ENCODE measurements around the gene MAP3K14. TPM values are rescaled to one million over a fixed set of nuclear protein-coding genes. Genes with fewer than 3 reads are reported as not detected.

The MAP3K14 gene
- total RNA-seq, 1 donor from 2014 or later = 0.34 TPM

- no peak for TF ChIP-seq EZH2phosphoT487 (IDR thresholded peaks at IDR 0.05)
- TF ChIP-seq CTCF (IDR thresholded peaks at IDR 0.05) = no peak
- TF ChIP-seq EZH2 (IDR thresholded peaks at IDR 0.05) = no peak
- Histone ChIP-seq H3K4me3 (no peak overlapping the region), H3K9me3 (ENCODE audit: low read depth) (no peaks in the 10 kb centered on the region), H3F3A (ENCODE audit: low read depth) (peaks cover 33% of the 10 kb centered on the region), H3K27me3 (peaks cover 27% of the 10 kb centered on the region), H2AFZ (replicated peaks) (no peak overlapping the region), H3K4me2 (no peak overlapping the region), H3K4me1 (peaks cover 9% of the 10 kb centered on the region), H3K36me3 (no peaks in the 10 kb centered on the region), H3K27ac (no peak overlapping the region), H4K20me1 (ENCODE audit: low read depth) (no peaks in the 10 kb centered on the region), H3K79me2 (ENCODE audit: low read depth) (no peaks in the 10 kb centered on the region), H3K9ac (no peak overlapping the region)
- peak overlapping the region; percentile 7 for H3K27ac Mint-ChIP-seq
- H3K9me3 Mint-ChIP-seq = no peaks in the 10 kb centered on the region
- H3K27me3 Mint-ChIP-seq (ENCODE audit: insufficient read depth, low read depth) = peaks cover 35% of the 10 kb centered on the region
- peak overlapping the region; percentile 59 for H3K4me3 Mint-ChIP-seq
- H3K36me3 Mint-ChIP-seq = no peaks in the 10 kb centered on the region
- no peak for DNase-seq (ENCODE audit: low spot score)
- H3K4me1 Mint-ChIP-seq = peaks cover 12% of the 10 kb centered on the region
Observed at GRCh38 chr17:45238155-45238774, 78.6 kb downstream of the MAP3K14 start.

GRCh38 chr17:45237686-45238085 lies 79.1 kb downstream of the MAP3K14 start:
- no peaks in the 10 kb centered on the region for H3K9me3 ChIP-seq (ENCODE audit: low read depth)
- Mint-ChIP-seq H3K9me3 (no peaks in the 10 kb centered on the region), H3K4me1 (peaks cover 12% of the 10 kb centered on the region), H3K36me3 (no peaks in the 10 kb centered on the region), H3K27me3 (ENCODE audit: insufficient read depth, low read depth) (peaks cover 33% of the 10 kb centered on the region), H3K27ac (no peak overlapping the region), H3K4me3 (no peak overlapping the region)
- no peaks in the 10 kb centered on the region for H3K79me2 ChIP-seq (ENCODE audit: low read depth)
- H4K20me1 ChIP-seq (ENCODE audit: low read depth) = no peaks in the 10 kb centered on the region
- no peak overlapping the region for H3K4me3 ChIP-seq
- peaks cover 9% of the 10 kb centered on the region for H3K4me1 ChIP-seq
- no peak for DNase-seq (ENCODE audit: low spot score)
- H3K36me3 ChIP-seq = no peaks in the 10 kb centered on the region
- H3K9ac ChIP-seq = no peak overlapping the region
- peaks cover 27% of the 10 kb centered on the region for H3F3A ChIP-seq (ENCODE audit: low read depth)
- TF ChIP-seq EZH2 (IDR thresholded peaks at IDR 0.05) (no peak), CTCF (IDR thresholded peaks at IDR 0.05) (no peak), EZH2phosphoT487 (IDR thresholded peaks at IDR 0.05) (no peak)
- no peak overlapping the region for H2AFZ ChIP-seq (replicated peaks)
- H3K4me2 ChIP-seq = no peak overlapping the region
- H3K27ac ChIP-seq = no peak overlapping the region
- peaks cover 27% of the 10 kb centered on the region for H3K27me3 ChIP-seq

GRCh38 chr17:45236282-45236606 lies 80.6 kb downstream of the MAP3K14 start:
- Histone ChIP-seq H3K27me3 (peaks cover 24% of the 10 kb centered on the region), H3K27ac (no peak overlapping the region), H3K4me2 (no peak overlapping the region), H3K9ac (no peak overlapping the region), H2AFZ (replicated peaks) (no peak overlapping the region), H3K4me1 (peaks cover 12% of the 10 kb centered on the region), H3F3A (ENCODE audit: low read depth) (peaks cover 15% of the 10 kb centered on the region), H3K4me3 (no peak overlapping the region), H4K20me1 (ENCODE audit: low read depth) (no peaks in the 10 kb centered on the region), H3K79me2 (ENCODE audit: low read depth) (no peaks in the 10 kb centered on the region), H3K9me3 (ENCODE audit: low read depth) (no peaks in the 10 kb centered on the region), H3K36me3 (no peaks in the 10 kb centered on the region)
- no peak for TF ChIP-seq EZH2 (IDR thresholded peaks at IDR 0.05)
- TF ChIP-seq EZH2phosphoT487 (IDR thresholded peaks at IDR 0.05) = no peak
- TF ChIP-seq CTCF (IDR thresholded peaks at IDR 0.05) = no peak
- Mint-ChIP-seq H3K9me3 (no peaks in the 10 kb centered on the region), H3K4me3 (no peak overlapping the region), H3K27ac (no peak overlapping the region), H3K36me3 (no peaks in the 10 kb centered on the region), H3K4me1 (peaks cover 9% of the 10 kb centered on the region), H3K27me3 (ENCODE audit: insufficient read depth, low read depth) (peaks cover 30% of the 10 kb centered on the region)
- DNase-seq (ENCODE audit: low spot score) = no peak

All from neural progenitor cell (in vitro differentiated cells).